HepG2 (cell line): ENCODE data around the gene DUS3L. TPM values are rescaled to one million over a fixed set of nuclear protein-coding genes. Genes with fewer than 3 reads are reported as not detected.

Source experiments
- ATAC-seq: fragments of 200-7000 bp; cut with Tn5 transposase; 3 replicates; pipeline ENCODE4 v1.9.1; 2020; ENCODE audit warnings: mild to moderate bottlenecking, moderate library complexity
- BruUV-seq: library from RNA; stranded (reverse); fragments of 400-500 nt; replicated peaks from 2 replicates; lab custom pipeline; 2021; lab: Mats Ljungman, UMichigan
- CTCF ChIA-PET: fragments of 300-600 bp; formaldehyde crosslinking; extraction: SDS; loops from one replicate; lab custom pipeline; 2021; ENCODE audit warnings: low total read pairs, inconsistent platforms, low intra/inter-chr PET ratio; lab: Yijun Ruan, JAX
- POLR2A ChIA-PET: fragments of 350-600 bp; sonication (Branson Sonifier 250); formaldehyde crosslinking; loops from one replicate; lab custom pipeline; 2020; ENCODE audit warnings: antibody characterized with exemption, inconsistent platforms; lab: Yijun Ruan, JAX
- DNase-seq: peaks from one replicate; pipeline ENCODE4 v3.0.0-alpha.2; 2015; ENCODE audit warnings: low spot score
- FAIRE-seq: peaks from 3 replicates; lab custom pipeline; 2011; peaks lifted over from hg19 to GRCh38; lab: Jason Lieb, UNC
- H2AFZ ChIP-seq: one replicate; pipeline ENCODE4 v1.6.1; 2011; ENCODE audit warnings: low read length, inconsistent platforms
- H3K27ac ChIP-seq: fragments of 300-600 bp; 3 replicates; pipeline ENCODE4 v1.8.0; 2011; ENCODE audit warnings: mixed run types, mild to moderate bottlenecking, mixed read lengths, low read length, inconsistent platforms; ENCODE audit not compliant: insufficient read depth; ENCODE audit errors: extremely low read length
- H3K27me3 ChIP-seq, 2 experiments: fragments of 200-600 bp in 1 of 2; 2 replicates in 1 of 2; 3 replicates in 1 of 2; pipeline versions ENCODE4 v1.6.0 to v1.8.0; 2011; ENCODE audit warnings: low read length in 2 of 2, mild to moderate bottlenecking in 2 of 2, moderate library complexity in 2 of 2, inconsistent platforms in 1 of 2; ENCODE audit not compliant: insufficient read depth in 2 of 2, control insufficient read depth in 1 of 2
- H3K36me3 ChIP-seq, 2 experiments: fragments of 200-600 bp in 1 of 2; replicated peaks in 1 of 2; 2 replicates in 1 of 2; 3 replicates in 1 of 2; pipeline versions ENCODE4 v1.5.1 to v1.8.0; 2011; ENCODE audit warnings: low read length in 2 of 2, inconsistent platforms in 1 of 2; ENCODE audit not compliant: insufficient read depth in 2 of 2, control insufficient read depth in 1 of 2
- H3K4me1 ChIP-seq: 2 replicates; pipeline ENCODE4 v1.5.1; 2012; ENCODE audit warnings: low read length, inconsistent platforms; ENCODE audit not compliant: insufficient read depth
- H3K4me2 ChIP-seq: 2 replicates; pipeline ENCODE4 v1.6.0; 2011; ENCODE audit warnings: low read depth, low read length, inconsistent platforms
- H3K4me3 ChIP-seq, 3 experiments: fragments of 200-600 bp in 1 of 3; sonication (generic), shearing (Covaris generic) in 1 of 3; replicated peaks in 1 of 3; 2 replicates each; pipeline ENCODE4 v1.5.1; 2011 to 2016; ENCODE audit warnings: low read length in 3 of 3, inconsistent platforms in 2 of 3, low read depth in 2 of 3, mild to moderate bottlenecking in 2 of 3, control low read depth in 1 of 3, mixed read lengths in 1 of 3; ENCODE audit not compliant: insufficient read depth in 1 of 3
- H3K79me2 ChIP-seq: one replicate; pipeline ENCODE4 v1.6.1; 2011; ENCODE audit warnings: low read length, inconsistent platforms; ENCODE audit not compliant: insufficient read depth
- H3K9ac ChIP-seq: 2 replicates; pipeline ENCODE4 v1.6.0; 2011; ENCODE audit warnings: mild to moderate bottlenecking, low read depth, low read length, inconsistent platforms; ENCODE audit not compliant: insufficient read depth
- H3K9me3 ChIP-seq: 2 replicates; pipeline ENCODE4 v1.5.1; 2012; ENCODE audit warnings: mild to moderate bottlenecking, low read length
- H4K20me1 ChIP-seq: 2 replicates; pipeline ENCODE4 v1.6.0; 2011; ENCODE audit warnings: inconsistent platforms, mild to moderate bottlenecking, low read length, moderate library complexity; ENCODE audit not compliant: insufficient read depth
- AHR ChIP-seq: IDR thresholded peaks from 2 replicates; pipeline ENCODE4 v1.6.1; 2018; ENCODE audit warnings: missing genetic modification reagents, missing compliant biosample characterization
- ATF1 ChIP-seq: IDR thresholded peaks from 2 replicates; pipeline ENCODE4 v1.6.1; 2016; ENCODE audit warnings: mild to moderate bottlenecking, control low read depth
- EEA1 ChIP-seq: sonication (generic); formaldehyde crosslinking; IDR thresholded peaks from 2 replicates; pipeline ENCODE4 v1.5.1; 2020; ENCODE audit warnings: mild to moderate bottlenecking, missing genetic modification reagents, borderline replicate concordance
- HNRNPLL ChIP-seq: fragments of 200-400 bp; formaldehyde crosslinking; IDR thresholded peaks from 2 replicates; pipeline ENCODE4 v1.6.1; 2017; ENCODE audit warnings: mild to moderate bottlenecking, low read depth, low read length; ENCODE audit not compliant: poor library complexity, severe bottlenecking
- POLR2A ChIP-seq, 2 experiments: IDR thresholded peaks; 2 replicates each; pipeline ENCODE4 v1.6.1; 2011; ENCODE audit warnings: low read depth in 2 of 2, low read length in 2 of 2, mild to moderate bottlenecking in 1 of 2, moderate library complexity in 1 of 2; ENCODE audit not compliant: insufficient read depth in 1 of 2
- WGBS: methylation state at CpG from one replicate; pipeline ENCODE4 v1.1.6; 2017; ENCODE audit warnings: low lambda C conversion rate; 5-methylcytosine and 5-hydroxymethylcytosine counted together
- in situ Hi-C: cut with HindIII; loops from 2 replicates; pipeline ENCODE4 v1.10.0; 2017; ENCODE audit warnings: low pct_unique_long_range_greater_than_20kb; ENCODE audit not compliant: extremely low pct_ligation_motif_present
- intact Hi-C: fragments of 100-400 bp; cut with micrococcal nuclease; formaldehyde crosslinking; loops from one replicate; pipeline ENCODE4 v1.10.0; 2022; ENCODE audit not compliant: unreplicated experiment
- polyA plus RNA-seq, 8 experiments: library from polyadenylated mRNA; depleted of rRNA in 3 of 8; stranded (reverse) in 7 of 8; unstranded in 1 of 8; fragments of >200 nt; fragmentation: Illumina TruSeq in 4 of 8; extraction: Trizol in 4 of 8; gene quantifications; 2 replicates each; pipeline versions ENCODE4 v1.2.1 to v1.2.3, GENCODE V29; 2011 to 2016; ENCODE audit warnings: low read depth in 4 of 8, missing spikeins in 1 of 8, mixed read lengths in 1 of 8; ENCODE audit not compliant: insufficient read depth in 1 of 8
- total RNA-seq, 5 experiments: library from RNA; depleted of rRNA; stranded (reverse); fragments of >200 nt; fragmentation: Illumina TruSeq; extraction: Trizol; gene quantifications; 2 replicates each; pipeline ENCODE4 v1.2.3, GENCODE V29; 2016; ENCODE audit warnings: low read depth in 1 of 5
- TF ChIP-seq, protein P1 (sequence below): sonication (generic); formaldehyde crosslinking; IDR thresholded peaks from 2 replicates; pipeline ENCODE4 v1.4.0; 2020; ENCODE audit warnings: mild to moderate bottlenecking, missing genetic modification reagents

Gene DUS3L
- total and polyA plus RNA-seq, 2 of the 13 experiments (the other 11 are each of a cell fraction or from before 2014, with no cell fraction given), result 13.3 to 25.1 TPM

DNA sequence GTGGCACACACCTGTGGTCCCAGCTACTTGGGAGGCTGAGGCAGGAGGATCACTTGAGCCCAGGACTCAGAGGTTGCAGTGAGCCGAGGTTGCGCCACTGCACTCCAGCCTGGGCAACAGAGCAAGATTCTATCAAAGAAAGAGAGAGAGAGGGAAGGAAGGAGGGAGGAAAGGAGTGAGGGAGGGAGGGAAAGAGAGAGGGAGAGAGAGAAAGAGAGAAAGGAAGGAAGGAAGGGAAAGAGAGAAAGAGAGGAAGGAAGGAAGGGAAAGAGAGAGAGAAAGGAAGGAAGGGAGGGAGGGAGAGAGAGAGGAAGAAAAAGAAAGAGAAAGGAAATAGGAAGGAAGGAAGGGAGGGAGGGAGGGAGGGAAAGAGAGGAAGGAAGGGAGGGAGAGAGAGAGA lies 26.3 kb upstream of the DUS3L start (continued):
- no peak for TF ChIP-seq EEA1 (CRISPR knock-in tag)
- no peak for TF ChIP-seq ATF1
- TF ChIP-seq AHR (CRISPR knock-in tag), result no peak

DNA sequence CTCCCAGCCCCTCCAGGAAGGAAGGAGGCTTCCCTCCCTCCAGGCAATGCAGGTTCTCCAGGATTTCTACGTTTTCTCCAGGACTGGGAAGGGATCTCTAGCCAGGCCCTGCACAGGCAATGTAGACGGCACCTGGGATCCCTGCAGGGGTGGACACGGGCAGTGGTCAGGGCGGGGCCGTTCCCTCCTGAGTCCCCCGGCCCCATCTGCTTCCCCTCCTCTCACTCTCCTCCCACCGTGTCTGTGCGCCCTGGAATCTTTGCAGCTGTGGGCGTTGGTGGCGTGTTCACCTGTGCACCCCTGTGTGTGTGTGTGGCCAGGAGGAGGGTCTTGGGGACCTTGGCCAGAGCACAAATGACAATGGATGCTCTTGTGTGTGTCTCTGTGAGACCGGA lies 23.9 kb upstream of the DUS3L start:
- ATAC-seq (no peak), DNase-seq (no peak), FAIRE-seq (no peak)
- no peak overlapping the region for H3K9ac ChIP-seq
- no peaks in the 10 kb centered on the region; the same call in 1 of the 2 replicates for H3K4me1 ChIP-seq
- ChIA-PET POLR2A (no interaction called here), CTCF (no interaction called here)
- no peaks in the 10 kb centered on the region for H3K36me3 ChIP-seq
- WGBS, result 81% methylated on average over 10 of the region's 11 CpGs
- H3K79me2 ChIP-seq, result no peaks in the 10 kb centered on the region
- H3K9me3 ChIP-seq, result no peaks in the 10 kb centered on the region
- BruUV-seq, result no TSS peak
- TF ChIP-seq, protein P1, sequence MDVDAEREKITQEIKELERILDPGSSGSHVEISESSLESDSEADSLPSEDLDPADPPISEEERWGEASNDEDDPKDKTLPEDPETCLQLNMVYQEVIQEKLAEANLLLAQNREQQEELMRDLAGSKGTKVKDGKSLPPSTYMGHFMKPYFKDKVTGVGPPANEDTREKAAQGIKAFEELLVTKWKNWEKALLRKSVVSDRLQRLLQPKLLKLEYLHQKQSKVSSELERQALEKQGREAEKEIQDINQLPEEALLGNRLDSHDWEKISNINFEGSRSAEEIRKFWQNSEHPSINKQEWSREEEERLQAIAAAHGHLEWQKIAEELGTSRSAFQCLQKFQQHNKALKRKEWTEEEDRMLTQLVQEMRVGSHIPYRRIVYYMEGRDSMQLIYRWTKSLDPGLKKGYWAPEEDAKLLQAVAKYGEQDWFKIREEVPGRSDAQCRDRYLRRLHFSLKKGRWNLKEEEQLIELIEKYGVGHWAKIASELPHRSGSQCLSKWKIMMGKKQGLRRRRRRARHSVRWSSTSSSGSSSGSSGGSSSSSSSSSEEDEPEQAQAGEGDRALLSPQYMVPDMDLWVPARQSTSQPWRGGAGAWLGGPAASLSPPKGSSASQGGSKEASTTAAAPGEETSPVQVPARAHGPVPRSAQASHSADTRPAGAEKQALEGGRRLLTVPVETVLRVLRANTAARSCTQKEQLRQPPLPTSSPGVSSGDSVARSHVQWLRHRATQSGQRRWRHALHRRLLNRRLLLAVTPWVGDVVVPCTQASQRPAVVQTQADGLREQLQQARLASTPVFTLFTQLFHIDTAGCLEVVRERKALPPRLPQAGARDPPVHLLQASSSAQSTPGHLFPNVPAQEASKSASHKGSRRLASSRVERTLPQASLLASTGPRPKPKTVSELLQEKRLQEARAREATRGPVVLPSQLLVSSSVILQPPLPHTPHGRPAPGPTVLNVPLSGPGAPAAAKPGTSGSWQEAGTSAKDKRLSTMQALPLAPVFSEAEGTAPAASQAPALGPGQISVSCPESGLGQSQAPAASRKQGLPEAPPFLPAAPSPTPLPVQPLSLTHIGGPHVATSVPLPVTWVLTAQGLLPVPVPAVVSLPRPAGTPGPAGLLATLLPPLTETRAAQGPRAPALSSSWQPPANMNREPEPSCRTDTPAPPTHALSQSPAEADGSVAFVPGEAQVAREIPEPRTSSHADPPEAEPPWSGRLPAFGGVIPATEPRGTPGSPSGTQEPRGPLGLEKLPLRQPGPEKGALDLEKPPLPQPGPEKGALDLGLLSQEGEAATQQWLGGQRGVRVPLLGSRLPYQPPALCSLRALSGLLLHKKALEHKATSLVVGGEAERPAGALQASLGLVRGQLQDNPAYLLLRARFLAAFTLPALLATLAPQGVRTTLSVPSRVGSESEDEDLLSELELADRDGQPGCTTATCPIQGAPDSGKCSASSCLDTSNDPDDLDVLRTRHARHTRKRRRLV (CRISPR knock-in tag), result no peak
- TF ChIP-seq HNRNPLL, result peak; percentile 26
- peak in 1 of 2 experiments; percentile 27; a peak in 1 of 4 replicates for TF ChIP-seq POLR2A (IDR thresholded peaks at IDR 0.05; ENCODE audit: insufficient read depth in 1 of 2, low read depth in 2 of 2, low read length in 2 of 2)
- in situ Hi-C loops (no loop called here), intact Hi-C loops (no loop called here)
- H3K27me3 ChIP-seq, result no peaks in the 10 kb centered on the region
- no peak overlapping the region for H2AFZ ChIP-seq
- H3K4me3 ChIP-seq, result no peak overlapping the region
- H3K4me2 ChIP-seq, result no peak overlapping the region
- no peak overlapping the region for H3K27ac ChIP-seq
- no peaks in the 10 kb centered on the region for H4K20me1 ChIP-seq
